IPS-18c (cell line): Measurements from ENCODE around the gene IFNK.

ENCODE experiments used
- H3K4me3 ChIP-seq: 2 replicates; pipeline ENCODE4 v1.7.0; 2013; ENCODE audit warnings: low read depth, mild to moderate bottlenecking, low read length, moderate library complexity; ENCODE audit not compliant: insufficient read depth
- H3K9me3 ChIP-seq: one replicate; pipeline ENCODE4 v1.6.1; 2013; ENCODE audit warnings: mild to moderate bottlenecking, low read length, moderate library complexity; ENCODE audit not compliant: control insufficient read depth, insufficient read depth

IFNK gene

GRCh38 chr9:27530915-27531755 is 7.0 kb downstream of the IFNK start:
- Histone ChIP-seq H3K9me3 (no peaks in the 10 kb centered on the region), H3K4me3 (no peak overlapping the region)

- Histone ChIP-seq H3K4me3 (no peak overlapping the region), H3K9me3 (no peaks in the 10 kb centered on the region)
Observed at GRCh38 chr9:27532046-27532445, 8.0 kb downstream of the IFNK start.

GRCh38 chr9:27533311-27533710 is 9.2 kb downstream of the IFNK start:
- Histone ChIP-seq H3K4me3 (no peak overlapping the region), H3K9me3 (no peaks in the 10 kb centered on the region)

- Histone ChIP-seq H3K4me3 (no peak overlapping the region), H3K9me3 (no peaks in the 10 kb centered on the region)
Observed at GRCh38 chr9:27534131-27534530, 10.0 kb downstream of the IFNK start.

- no peaks in the 10 kb centered on the region for H3K9me3 ChIP-seq
- no peak overlapping the region for H3K4me3 ChIP-seq
Observed at GRCh38 chr9:27534658-27535209, 10.6 kb downstream of the IFNK start.

GRCh38 chr9:27535701-27536118 is 11.6 kb downstream of the IFNK start:
- Histone ChIP-seq H3K9me3 (no peaks in the 10 kb centered on the region), H3K4me3 (no peak overlapping the region)

GRCh38 chr9:27536168-27536567 is 12.1 kb downstream of the IFNK start:
- no peaks in the 10 kb centered on the region for H3K9me3 ChIP-seq
- H3K4me3 ChIP-seq, result no peak overlapping the region

GRCh38 chr9:27537027-27537435 is 12.9 kb downstream of the IFNK start:
- H3K9me3 ChIP-seq, result no peaks in the 10 kb centered on the region
- no peak overlapping the region for H3K4me3 ChIP-seq

GRCh38 chr9:27537756-27538155 is 13.7 kb downstream of the IFNK start:
- Histone ChIP-seq H3K9me3 (no peaks in the 10 kb centered on the region), H3K4me3 (no peak overlapping the region)

GRCh38 chr9:27538647-27539046 is 14.6 kb downstream of the IFNK start:
- H3K9me3 ChIP-seq, result no peaks in the 10 kb centered on the region

GRCh38 chr9:27539479-27540441 is 15.7 kb downstream of the IFNK start:
- Histone ChIP-seq H3K9me3 (no peaks in the 10 kb centered on the region), H3K4me3 (no peak overlapping the region)

More at GRCh38 chr9:27538647-27539046, 14.6 kb downstream of the IFNK start:
- H3K4me3 ChIP-seq, result no peak overlapping the region

- no peak overlapping the region for H3K4me3 ChIP-seq
- H3K9me3 ChIP-seq, result no peaks in the 10 kb centered on the region
Observed at GRCh38 chr9:27540502-27540901, 16.4 kb downstream of the IFNK start.

GRCh38 chr9:27541740-27542139 is 17.6 kb downstream of the IFNK start:
- H3K4me3 ChIP-seq, result no peak overlapping the region
- H3K9me3 ChIP-seq, result no peaks in the 10 kb centered on the region

GRCh38 chr9:27542508-27542907 is 18.4 kb downstream of the IFNK start:
- no peak overlapping the region for H3K4me3 ChIP-seq

GRCh38 chr9:27545471-27545870 is 21.4 kb downstream of the IFNK start:
- Histone ChIP-seq H3K4me3 (no peak overlapping the region), H3K9me3 (no peaks in the 10 kb centered on the region)

More at GRCh38 chr9:27542508-27542907, 18.4 kb downstream of the IFNK start:
- no peaks in the 10 kb centered on the region for H3K9me3 ChIP-seq

GRCh38 chr9:27548055-27548741 is 24.1 kb downstream of the IFNK start:
- no peaks in the 10 kb centered on the region for H3K9me3 ChIP-seq
- no peak overlapping the region for H3K4me3 ChIP-seq

GRCh38 chr9:27549196-27549755 is 25.2 kb downstream of the IFNK start:
- no peaks in the 10 kb centered on the region for H3K9me3 ChIP-seq
- no peak overlapping the region for H3K4me3 ChIP-seq
